Naive B cell (primary cell): ENCODE results near the gene PARP12. TPM values are rescaled to one million over a fixed set of nuclear protein-coding genes. Genes with fewer than 3 reads are reported as not detected.
A peak's percentile ranks its signal among the peaks of the same experiment; 100 is the strongest.

Experiments used
- ATAC-seq, 2 donors: fragments of 150-1000 bp; cut with Tn5 transposase; 2 replicates each; pipeline ENCODE4 v1.10.0; 2021; ENCODE audit warnings: low read depth in 2 of 2, mild to moderate bottlenecking in 2 of 2, moderate library complexity in 2 of 2
- DNase-seq: peaks from one replicate; pipeline ENCODE4 v3.0.0; 2022
- H3K27ac Mint-ChIP-seq, 6 donors: one replicate each; pipeline ENCODE4 v1.8.0; 2020 to 2022; ENCODE audit warnings: mild to moderate bottlenecking in 6 of 6, mixed read lengths in 6 of 6, moderate library complexity in 5 of 6, inconsistent platforms in 2 of 6
- H3K27me3 Mint-ChIP-seq, 3 donors: one replicate each; pipeline ENCODE4 v1.8.0; 2021 to 2022; ENCODE audit warnings: mixed read lengths in 3 of 3, mild to moderate bottlenecking in 1 of 3
- H3K36me3 Mint-ChIP-seq, 2 donors: one replicate each; pipeline ENCODE4 v1.8.0; 2020 to 2022; ENCODE audit warnings: mixed read lengths in 2 of 2, inconsistent platforms in 1 of 2, mild to moderate bottlenecking in 1 of 2
- H3K4me1 Mint-ChIP-seq, 3 donors: one replicate each; pipeline ENCODE4 v1.8.0; 2020 to 2022; ENCODE audit warnings: mixed read lengths in 3 of 3, inconsistent platforms in 1 of 3, mild to moderate bottlenecking in 1 of 3, moderate library complexity in 1 of 3
- H3K4me3 Mint-ChIP-seq, 8 donors: one replicate each; pipeline ENCODE4 v1.8.0; 2020 to 2022; ENCODE audit warnings: mild to moderate bottlenecking in 8 of 8, mixed read lengths in 8 of 8, moderate library complexity in 8 of 8, inconsistent platforms in 2 of 8
- H3K9me3 Mint-ChIP-seq, 7 donors: one replicate each; pipeline ENCODE4 v1.8.0; 2020 to 2022; ENCODE audit warnings: mixed read lengths in 7 of 7, mild to moderate bottlenecking in 5 of 7, inconsistent platforms in 2 of 7, moderate library complexity in 1 of 7
- polyA plus RNA-seq, 6 donors: library from polyadenylated mRNA; unstranded; fragments of 300-500 nt; fragmentation: Illumina TruSeq; gene quantifications; one replicate each; pipeline ENCODE4 v1.2.3, GENCODE V29; 2021; ENCODE audit warnings: low read depth in 6 of 6

The PARP12 gene
- polyA plus RNA-seq, 6 donors from 2014 or later, result 40.5 to 61.1 (median 47.6) TPM

- no peak for DNase-seq
- H3K4me3 Mint-ChIP-seq, result no peak overlapping the region
- peaks cover 0 to 7% of the 10 kb centered on the region in 2 donors for H3K36me3 Mint-ChIP-seq
- H3K4me1 Mint-ChIP-seq, result peaks cover 0 to 5% (median 3%) of the 10 kb centered on the region in 3 donors
- ATAC-seq, result no peak
- no peak overlapping the region for H3K27ac Mint-ChIP-seq
- peaks cover 0 to 6% (median 3%) of the 10 kb centered on the region in 7 donors for H3K9me3 Mint-ChIP-seq
- peaks cover 0 to 8% (median 8%) of the 10 kb centered on the region in 3 donors for H3K27me3 Mint-ChIP-seq
Measured at GRCh38 chr7:140074780-140075179, 12.0 kb upstream of the PARP12 start.

GRCh38 chr7:140070546-140070945, 7.8 kb upstream of the PARP12 start:
- Mint-ChIP-seq H3K9me3 (peaks cover 13 to 39% (median 25%) of the 10 kb centered on the region in 7 donors), H3K4me1 (no peaks in the 10 kb centered on the region), H3K27me3 (peaks cover 0 to 8% (median 8%) of the 10 kb centered on the region in 3 donors), H3K4me3 (no peak overlapping the region), H3K36me3 (peaks cover 17 to 31% of the 10 kb centered on the region in 2 donors), H3K27ac (no peak overlapping the region)
- DNase-seq, result no peak
- ATAC-seq, result no peak

- no peak for ATAC-seq
- peak overlapping the region in 2 of 6 donors; percentile 28 to 57 for H3K27ac Mint-ChIP-seq
Measured at GRCh38 chr7:140069298-140069949, 6.7 kb upstream of the PARP12 start.

GRCh38 chr7:140068033-140068432, 5.3 kb upstream of the PARP12 start:
- peaks cover 0 to 8% (median 8%) of the 10 kb centered on the region in 3 donors for H3K27me3 Mint-ChIP-seq
- peaks cover 13 to 40% (median 25%) of the 10 kb centered on the region in 7 donors for H3K9me3 Mint-ChIP-seq
- ATAC-seq (no peak), DNase-seq (no peak)
- peaks cover 5 to 9% (median 9%) of the 10 kb centered on the region in 3 donors for H3K4me1 Mint-ChIP-seq
- H3K27ac Mint-ChIP-seq, result no peak overlapping the region
- no peak overlapping the region for H3K4me3 Mint-ChIP-seq
- peaks cover 17 to 31% of the 10 kb centered on the region in 2 donors for H3K36me3 Mint-ChIP-seq

More at GRCh38 chr7:140069298-140069949, 6.7 kb upstream of the PARP12 start:
- Mint-ChIP-seq H3K9me3 (peaks cover 13 to 40% (median 25%) of the 10 kb centered on the region in 7 donors), H3K36me3 (peaks cover 17 to 31% of the 10 kb centered on the region in 2 donors), H3K27me3 (peaks cover 0 to 8% (median 8%) of the 10 kb centered on the region in 3 donors), H3K4me1 (no peaks in the 10 kb centered on the region), H3K4me3 (no peak overlapping the region)
- DNase-seq, result no peak

- Mint-ChIP-seq H3K36me3 (peaks cover 17 to 31% of the 10 kb centered on the region in 2 donors), H3K4me1 (peaks cover 8 to 9% (median 9%) of the 10 kb centered on the region in 3 donors), H3K9me3 (peaks cover 13 to 40% (median 25%) of the 10 kb centered on the region in 7 donors), H3K27ac (no peak overlapping the region), H3K27me3 (peaks cover 0 to 8% (median 6%) of the 10 kb centered on the region in 3 donors), H3K4me3 (no peak overlapping the region)
- DNase-seq (no peak), ATAC-seq (no peak)
Measured at GRCh38 chr7:140067052-140067451, 4.3 kb upstream of the PARP12 start.

- peak; percentile 63 for DNase-seq
- Mint-ChIP-seq H3K36me3 (peaks cover 7 to 21% of the 10 kb centered on the region in 2 donors), H3K27ac (peak overlapping the region; percentile 94 to 100 (median 98)), H3K9me3 (peaks cover 9 to 18% (median 15%) of the 10 kb centered on the region in 7 donors), H3K27me3 (no peaks in the 10 kb centered on the region), H3K4me1 (peaks cover 40 to 56% (median 53%) of the 10 kb centered on the region in 3 donors), H3K4me3 (peak overlapping the region; percentile 90 to 99 (median 97))
- ATAC-seq, result peak; percentile 67 to 71
Measured at GRCh38 chr7:140062118-140062527, 628 bp downstream of the PARP12 start.

GRCh38 chr7:140061607-140061930, 1.2 kb downstream of the PARP12 start:
- H3K4me1 Mint-ChIP-seq, result peaks cover 42 to 60% (median 58%) of the 10 kb centered on the region in 3 donors
- H3K4me3 Mint-ChIP-seq, result peak overlapping the region; percentile 90 to 99 (median 97)
- no peaks in the 10 kb centered on the region for H3K27me3 Mint-ChIP-seq
- H3K27ac Mint-ChIP-seq, result peak overlapping the region; percentile 94 to 100 (median 98)
- DNase-seq, result no peak
- peaks cover 5 to 12% (median 10%) of the 10 kb centered on the region in 7 donors for H3K9me3 Mint-ChIP-seq
- H3K36me3 Mint-ChIP-seq, result peaks cover 2 to 21% of the 10 kb centered on the region in 2 donors
- ATAC-seq, result no peak

- DNase-seq, result no peak
- H3K27ac Mint-ChIP-seq, result peak overlapping the region; percentile 94 to 100 (median 98)
- peak overlapping the region; percentile 90 to 99 (median 97) for H3K4me3 Mint-ChIP-seq
- peaks cover 0 to 6% (median 4%) of the 10 kb centered on the region in 7 donors for H3K9me3 Mint-ChIP-seq
- peaks cover 0 to 17% of the 10 kb centered on the region in 2 donors for H3K36me3 Mint-ChIP-seq
- no peaks in the 10 kb centered on the region for H3K27me3 Mint-ChIP-seq
- H3K4me1 Mint-ChIP-seq, result peaks cover 45 to 64% (median 63%) of the 10 kb centered on the region in 3 donors
- ATAC-seq, result no peak
Measured at GRCh38 chr7:140060788-140061606, 1.8 kb downstream of the PARP12 start.

GRCh38 chr7:140060243-140060630, 2.5 kb downstream of the PARP12 start:
- peaks cover 0 to 14% of the 10 kb centered on the region in 2 donors for H3K36me3 Mint-ChIP-seq
- no peaks in the 10 kb centered on the region for H3K9me3 Mint-ChIP-seq
- DNase-seq (no peak), ATAC-seq (no peak)
- H3K4me1 Mint-ChIP-seq, result peaks cover 48 to 69% (median 67%) of the 10 kb centered on the region in 3 donors
- peak overlapping the region in 2 of 6 donors; percentile 89 to 94 for H3K27ac Mint-ChIP-seq
- H3K27me3 Mint-ChIP-seq, result no peaks in the 10 kb centered on the region
- peak overlapping the region in 7 of 8 donors; percentile 42 to 99 (median 98) for H3K4me3 Mint-ChIP-seq

GRCh38 chr7:140059273-140060242, 3.2 kb downstream of the PARP12 start:
- H3K27me3 Mint-ChIP-seq, result no peaks in the 10 kb centered on the region
- peaks cover 53 to 75% (median 73%) of the 10 kb centered on the region in 3 donors for H3K4me1 Mint-ChIP-seq
- H3K9me3 Mint-ChIP-seq, result no peaks in the 10 kb centered on the region
- H3K27ac Mint-ChIP-seq, result peak overlapping the region in 4 of 6 donors; percentile 80 to 94 (median 86)
- no peak for DNase-seq
- H3K36me3 Mint-ChIP-seq, result peaks cover 0 to 14% of the 10 kb centered on the region in 2 donors
- H3K4me3 Mint-ChIP-seq, result peak overlapping the region in 7 of 8 donors; percentile 64 to 99 (median 98)
- no peak for ATAC-seq

GRCh38 chr7:140058517-140058916, 4.2 kb downstream of the PARP12 start:
- Mint-ChIP-seq H3K27me3 (no peaks in the 10 kb centered on the region), H3K36me3 (peaks cover 0 to 14% of the 10 kb centered on the region in 2 donors), H3K4me3 (peak overlapping the region in 1 of 8 donors; percentile 99), H3K9me3 (no peaks in the 10 kb centered on the region), H3K27ac (peak overlapping the region in 4 of 6 donors; percentile 29 to 76 (median 67)), H3K4me1 (peaks cover 56 to 81% (median 78%) of the 10 kb centered on the region in 3 donors)
- ATAC-seq (no peak), DNase-seq (no peak)

GRCh38 chr7:140057143-140057535, 5.6 kb downstream of the PARP12 start:
- peak overlapping the region in 2 of 6 donors; percentile 59 to 67 for H3K27ac Mint-ChIP-seq
- peaks cover 60 to 89% (median 79%) of the 10 kb centered on the region in 3 donors for H3K4me1 Mint-ChIP-seq
- H3K36me3 Mint-ChIP-seq, result peaks cover 0 to 14% of the 10 kb centered on the region in 2 donors
- no peak overlapping the region for H3K4me3 Mint-ChIP-seq
- H3K27me3 Mint-ChIP-seq, result no peaks in the 10 kb centered on the region
- no peaks in the 10 kb centered on the region for H3K9me3 Mint-ChIP-seq
- ATAC-seq (no peak), DNase-seq (no peak)
